Measurements from ENCODE around the gene PCDHGA12. TPM values are rescaled to one million over a fixed set of nuclear protein-coding genes. Genes with fewer than 3 reads are reported as not detected.
"Not testable (repeated sequence)": the region's sequence is repeated elsewhere in the genome, so short reads cannot be mapped to it uniquely, and the experiment has no call there.

The PCDHGA12 gene
- total RNA-seq, 1 donor from 2014 or later = 1.0 TPM

DNA sequence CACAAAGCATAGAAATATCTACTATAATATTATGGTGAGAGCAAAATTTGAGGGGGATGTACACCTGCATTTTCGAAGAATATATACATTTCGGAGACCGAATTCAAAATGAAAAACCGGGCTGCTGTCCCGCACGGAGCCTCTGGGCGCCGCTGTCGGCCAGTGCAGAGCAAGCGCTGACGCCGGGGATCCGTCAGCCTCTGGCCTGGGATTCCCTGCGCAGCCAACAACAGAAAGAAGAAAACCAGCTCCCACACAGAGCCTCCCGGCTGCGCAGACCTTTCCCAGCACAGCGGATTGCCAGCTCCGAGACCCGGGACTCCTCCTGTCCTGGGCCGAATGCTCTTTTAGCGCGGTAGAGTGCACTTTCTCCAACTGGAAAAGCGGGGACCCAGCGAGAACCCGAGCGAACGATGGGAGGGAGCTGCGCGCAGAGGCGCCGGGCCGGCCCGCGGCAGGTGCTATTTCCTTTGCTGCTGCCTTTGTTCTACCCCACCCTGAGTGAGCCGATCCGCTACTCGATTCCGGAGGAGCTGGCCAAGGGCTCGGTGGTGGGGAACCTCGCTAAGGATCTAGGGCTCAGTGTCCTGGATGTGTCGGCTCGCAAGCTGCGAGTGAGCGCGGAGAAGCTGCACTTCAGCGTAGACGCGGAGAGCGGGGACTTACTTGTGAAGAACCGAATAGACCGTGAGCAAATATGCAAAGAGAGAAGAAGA, 22.4 kb upstream of the PCDHGA12 start, which contains the start of gene PCDHGB6:
Gene PCDHGB6 (plus strand): TSS at position 232 of the 716 bp plus-strand sequence. CDS start 182 bp downstream, at position 414.
- ATAC-seq (peak; percentile 94), DNase-seq (ENCODE audit: low spot score) (peak; percentile 60)

DNA sequence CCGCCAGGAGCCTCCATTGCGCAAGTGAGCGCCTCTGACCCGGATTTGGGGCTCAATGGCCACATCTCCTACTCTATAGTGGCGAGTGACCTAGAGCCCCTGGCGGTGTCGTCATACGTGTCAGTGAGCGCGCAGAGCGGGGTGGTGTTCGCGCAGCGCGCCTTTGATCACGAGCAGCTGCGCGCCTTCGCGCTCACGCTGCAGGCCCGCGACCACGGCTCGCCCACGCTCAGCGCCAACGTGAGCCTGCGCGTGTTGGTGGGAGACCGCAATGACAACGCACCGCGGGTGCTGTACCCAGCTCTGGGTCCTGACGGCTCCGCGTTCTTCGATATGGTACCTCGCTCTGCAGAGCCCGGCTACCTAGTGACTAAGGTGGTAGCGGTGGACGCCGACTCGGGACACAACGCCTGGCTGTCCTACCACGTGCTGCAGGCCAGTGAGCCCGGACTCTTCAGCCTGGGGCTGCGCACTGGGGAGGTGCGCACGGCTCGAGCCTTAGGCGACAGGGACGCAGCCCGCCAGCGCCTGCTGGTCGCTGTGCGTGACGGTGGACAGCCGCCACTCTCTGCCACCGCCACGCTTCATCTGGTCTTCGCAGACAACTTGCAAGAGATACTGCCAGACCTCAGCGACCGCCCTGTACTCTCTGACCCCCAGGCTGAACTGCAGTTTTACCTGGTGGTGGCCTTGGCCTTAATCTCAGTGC, 20.6 kb upstream of the PCDHGA12 start:
- ATAC-seq = no peak
- no peak for DNase-seq (ENCODE audit: low spot score)

DNA sequence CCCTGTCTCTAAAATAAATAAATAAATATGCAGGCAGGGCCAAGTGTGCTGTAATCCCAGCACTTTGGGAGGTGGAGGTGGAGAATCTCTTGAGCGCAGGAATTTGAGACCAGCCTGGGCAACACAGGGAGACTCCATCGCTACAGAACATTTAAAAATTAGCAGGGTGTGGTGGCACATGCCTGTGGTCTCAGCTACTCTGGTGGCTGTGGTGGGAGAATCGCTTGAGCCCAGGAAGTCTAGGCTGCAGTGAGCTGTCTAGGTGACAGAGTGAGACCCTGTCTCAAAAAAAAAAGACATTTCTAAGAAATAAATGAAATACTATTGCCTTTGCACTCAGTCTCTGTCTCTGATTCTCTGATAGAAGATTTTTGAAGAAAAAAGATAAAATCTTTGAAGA, 18.7 kb upstream of the PCDHGA12 start:
- DNase-seq (ENCODE audit: low spot score) (no peak), ATAC-seq (no peak)

DNA sequence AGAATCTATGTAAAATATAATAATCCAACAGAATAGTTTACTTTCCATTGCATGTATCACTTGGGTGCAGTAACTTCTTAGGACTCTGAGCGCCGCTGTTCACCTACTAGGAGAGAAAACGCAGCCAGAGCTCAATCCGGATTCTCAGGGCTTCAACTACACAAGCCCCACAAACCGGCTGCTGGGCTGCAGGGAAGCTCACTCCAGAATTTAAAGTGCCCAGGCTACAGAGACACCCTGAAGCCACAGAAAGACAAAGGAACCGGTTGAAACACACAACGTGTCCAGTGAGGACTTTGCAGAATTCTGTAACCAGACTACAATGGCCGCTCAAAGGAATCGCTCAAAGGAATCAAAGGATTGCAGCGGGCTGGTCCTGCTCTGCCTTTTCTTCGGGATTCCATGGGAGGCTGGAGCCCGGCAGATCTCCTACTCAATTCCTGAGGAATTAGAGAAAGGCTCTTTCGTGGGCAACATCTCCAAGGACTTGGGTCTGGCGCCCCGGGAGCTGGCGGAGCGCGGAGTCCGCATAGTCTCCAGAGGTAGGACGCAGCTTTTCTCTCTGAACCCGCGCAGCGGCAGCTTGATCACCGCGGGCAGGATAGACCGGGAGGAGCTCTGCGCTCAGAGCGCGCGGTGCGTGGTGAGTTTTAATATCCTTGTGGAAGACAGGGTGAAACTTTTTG, 17.3 kb upstream of the PCDHGA12 start, which contains the start of gene PCDHGA10:
Gene PCDHGA10 (plus strand): TSS at position 134 of the 686 bp plus-strand sequence. CDS start 189 bp downstream, at position 323.
- ATAC-seq (peak; percentile 88), DNase-seq (ENCODE audit: low spot score) (peak; percentile 62)

DNA sequence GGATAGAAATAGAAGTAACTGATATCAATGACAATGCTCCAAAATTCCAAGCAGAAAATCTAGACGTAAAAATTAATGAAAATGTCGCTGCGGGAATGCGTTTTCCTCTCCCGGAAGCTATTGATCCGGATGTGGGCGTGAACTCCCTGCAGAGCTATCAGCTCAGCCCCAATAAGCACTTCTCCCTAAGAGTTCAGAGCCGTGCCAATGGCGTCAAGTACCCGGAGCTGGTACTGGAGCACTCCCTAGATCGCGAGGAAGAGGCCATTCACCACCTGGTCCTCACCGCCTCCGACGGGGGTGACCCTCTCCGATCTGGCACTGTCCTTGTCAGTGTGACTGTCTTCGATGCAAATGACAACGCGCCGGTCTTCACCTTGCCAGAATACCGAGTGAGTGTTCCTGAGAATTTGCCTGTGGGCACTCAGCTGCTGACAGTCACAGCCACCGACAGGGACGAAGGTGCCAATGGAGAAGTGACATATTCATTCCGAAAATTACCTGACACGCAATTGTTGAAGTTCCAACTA, 16.7 kb upstream of the PCDHGA12 start:
- peak; percentile 60 for ATAC-seq
- DNase-seq (ENCODE audit: low spot score) = no peak

DNA sequence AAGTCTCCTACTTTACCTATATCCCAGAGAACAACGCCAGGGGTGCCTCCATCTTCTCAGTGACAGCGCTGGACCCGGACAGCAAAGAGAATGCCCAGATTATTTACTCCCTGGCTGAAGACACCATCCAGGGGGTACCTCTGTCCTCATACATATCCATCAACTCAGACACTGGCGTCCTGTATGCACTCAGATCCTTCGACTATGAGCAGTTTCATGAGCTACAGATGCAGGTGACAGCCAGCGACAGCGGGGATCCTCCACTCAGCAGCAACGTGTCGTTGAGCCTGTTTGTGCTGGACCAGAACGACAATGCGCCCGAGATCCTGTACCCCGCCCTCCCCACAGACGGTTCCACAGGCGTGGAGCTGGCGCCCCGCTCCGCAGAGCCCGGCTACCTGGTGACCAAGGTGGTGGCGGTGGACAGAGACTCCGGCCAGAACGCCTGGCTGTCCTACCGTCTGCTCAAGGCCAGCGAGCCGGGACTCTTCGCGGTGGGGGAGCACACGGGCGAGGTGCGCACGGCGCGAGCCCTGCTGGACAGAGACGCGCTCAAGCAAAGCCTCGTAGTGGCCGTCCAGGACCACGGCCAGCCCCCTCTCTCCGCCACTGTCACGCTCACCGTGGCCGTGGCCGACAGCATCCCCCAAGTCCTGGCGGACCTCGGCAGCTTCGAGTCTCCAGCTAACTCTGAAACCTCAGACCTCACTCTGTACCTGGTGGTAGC, 15.6 kb upstream of the PCDHGA12 start:
- not testable (repeated sequence) for DNase-seq (ENCODE audit: low spot score); ATAC-seq

DNA sequence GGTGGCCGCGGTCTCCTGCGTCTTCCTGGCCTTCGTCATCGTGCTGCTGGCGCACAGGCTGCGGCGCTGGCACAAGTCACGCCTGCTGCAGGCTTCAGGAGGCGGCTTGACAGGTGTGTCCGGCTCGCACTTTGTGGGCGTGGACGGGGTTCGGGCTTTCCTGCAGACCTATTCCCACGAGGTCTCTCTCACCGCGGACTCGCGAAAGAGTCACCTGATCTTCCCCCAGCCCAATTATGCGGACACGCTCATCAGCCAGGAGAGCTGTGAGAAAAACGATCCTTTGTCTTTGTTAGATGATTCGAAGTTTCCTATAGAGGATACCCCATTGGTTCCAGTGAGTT, 15.1 kb upstream of the PCDHGA12 start:
- not testable (repeated sequence) for DNase-seq (ENCODE audit: low spot score); ATAC-seq

DNA sequence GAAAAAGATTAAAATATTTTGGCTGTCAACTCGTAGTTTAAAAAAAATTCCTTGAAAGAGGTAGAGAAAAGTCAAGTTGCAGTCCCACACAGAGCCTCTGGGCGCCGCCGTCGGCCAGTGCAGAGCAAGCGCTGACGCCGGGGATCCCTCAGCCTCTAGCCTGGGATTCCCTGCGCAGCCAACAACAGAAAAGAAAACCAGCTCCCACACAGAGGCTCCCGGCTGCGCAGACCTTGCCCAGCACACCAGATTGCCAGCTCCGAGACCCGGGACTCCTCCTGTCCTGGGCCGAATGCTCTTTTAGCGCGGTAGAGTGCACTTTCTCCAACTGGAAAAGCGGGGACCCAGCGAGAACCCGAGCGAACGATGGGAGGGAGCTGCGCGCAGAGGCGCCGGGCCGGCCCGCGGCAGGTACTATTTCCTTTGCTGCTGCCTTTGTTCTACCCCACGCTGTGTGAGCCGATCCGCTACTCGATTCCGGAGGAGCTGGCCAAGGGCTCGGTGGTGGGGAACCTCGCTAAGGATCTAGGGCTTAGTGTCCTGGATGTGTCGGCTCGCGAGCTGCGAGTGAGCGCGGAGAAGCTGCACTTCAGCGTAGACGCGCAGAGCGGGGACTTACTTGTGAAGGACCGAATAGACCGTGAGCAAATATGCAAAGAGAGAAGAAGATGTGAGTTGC, 12.7 kb upstream of the PCDHGA12 start, which contains the start of gene PCDHGB7:
Gene PCDHGB7 (plus strand): TSS at position 184 of the 679 bp plus-strand sequence. CDS start 183 bp downstream, at position 367.
- peak; percentile 75 for ATAC-seq
- DNase-seq (ENCODE audit: low spot score) = peak; percentile 61

DNA sequence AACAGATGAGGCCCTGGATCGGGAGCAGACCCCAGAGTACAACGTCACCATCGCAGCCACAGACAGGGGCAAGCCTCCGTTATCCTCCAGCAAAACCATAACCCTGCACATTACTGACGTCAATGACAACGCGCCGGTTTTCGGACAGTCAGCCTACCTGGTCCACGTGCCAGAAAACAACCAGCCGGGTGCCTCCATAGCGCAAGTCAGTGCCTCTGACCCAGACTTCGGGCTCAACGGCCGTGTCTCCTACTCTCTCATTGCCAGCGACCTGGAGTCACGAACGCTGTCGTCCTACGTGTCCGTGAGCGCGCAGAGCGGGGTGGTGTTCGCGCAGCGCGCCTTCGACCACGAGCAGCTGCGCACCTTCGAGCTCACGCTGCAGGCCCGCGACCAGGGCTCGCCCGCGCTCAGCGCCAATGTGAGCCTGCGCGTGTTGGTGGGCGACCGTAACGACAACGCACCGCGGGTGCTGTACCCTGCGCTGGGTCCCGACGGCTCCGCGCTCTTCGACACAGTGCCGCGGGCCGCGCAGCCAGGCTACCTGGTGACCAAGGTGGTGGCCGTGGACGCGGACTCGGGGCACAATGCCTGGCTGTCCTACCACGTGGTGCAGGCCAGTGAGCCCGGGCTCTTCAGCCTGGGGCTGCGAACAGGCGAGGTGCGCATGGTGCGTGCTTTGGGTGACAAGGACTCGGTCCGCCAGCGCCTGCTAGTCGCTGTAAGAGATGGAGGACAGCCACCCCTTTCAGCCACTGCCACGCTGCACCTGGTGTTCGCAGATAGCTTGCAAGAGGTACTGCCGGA, 11.0 kb upstream of the PCDHGA12 start:
- DNase-seq (ENCODE audit: low spot score) = no peak

DNA sequence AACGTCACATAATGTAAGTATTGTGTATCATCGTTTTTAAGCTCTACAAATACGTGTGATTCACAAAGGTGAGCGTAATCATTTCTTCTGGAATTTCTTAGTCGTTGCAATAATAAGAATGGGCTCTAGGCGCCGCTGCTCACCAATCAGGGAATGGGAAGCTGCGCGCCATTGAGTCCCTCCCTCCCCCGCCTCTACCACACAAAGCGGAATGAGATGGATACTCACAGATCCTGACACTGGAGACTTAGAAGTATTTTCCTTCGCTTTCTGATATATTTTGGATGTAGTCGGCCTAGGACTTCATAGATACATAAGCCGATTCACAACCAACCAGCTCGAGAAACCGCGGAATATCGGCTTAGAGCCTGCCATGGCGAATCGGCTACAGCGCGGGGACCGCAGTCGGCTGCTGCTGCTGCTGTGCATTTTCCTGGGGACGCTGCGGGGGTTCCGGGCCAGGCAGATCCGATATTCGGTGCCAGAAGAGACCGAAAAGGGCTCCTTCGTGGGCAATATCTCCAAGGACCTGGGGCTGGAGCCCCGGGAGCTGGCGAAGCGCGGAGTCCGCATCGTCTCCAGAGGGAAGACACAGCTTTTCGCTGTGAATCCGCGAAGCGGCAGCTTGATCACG, 9.3 kb upstream of the PCDHGA12 start, which contains the start of gene PCDHGA11:
Gene PCDHGA11 (plus strand): TSS at position 197 of the 634 bp plus-strand sequence. CDS start 177 bp downstream, at position 374.
- peak; percentile 59 for ATAC-seq
- DNase-seq (ENCODE audit: low spot score) = no peak

More for the DNA sequence above, 11.0 kb upstream of the PCDHGA12 start:
- ATAC-seq = no peak

DNA sequence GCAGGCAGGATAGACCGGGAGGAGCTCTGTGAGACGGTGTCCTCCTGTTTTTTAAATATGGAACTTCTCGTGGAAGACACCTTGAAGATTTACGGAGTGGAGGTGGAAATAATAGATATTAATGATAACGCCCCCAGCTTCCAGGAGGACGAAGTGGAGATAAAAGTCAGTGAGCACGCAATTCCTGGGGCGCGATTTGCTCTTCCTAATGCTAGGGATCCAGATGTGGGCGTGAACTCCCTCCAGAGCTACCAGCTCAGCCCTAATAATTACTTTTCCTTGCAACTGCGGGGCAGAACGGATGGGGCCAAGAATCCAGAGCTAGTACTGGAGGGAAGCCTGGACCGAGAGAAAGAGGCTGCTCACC, 8.8 kb upstream of the PCDHGA12 start:
- no peak for ATAC-seq
- DNase-seq (ENCODE audit: low spot score) = no peak

DNA sequence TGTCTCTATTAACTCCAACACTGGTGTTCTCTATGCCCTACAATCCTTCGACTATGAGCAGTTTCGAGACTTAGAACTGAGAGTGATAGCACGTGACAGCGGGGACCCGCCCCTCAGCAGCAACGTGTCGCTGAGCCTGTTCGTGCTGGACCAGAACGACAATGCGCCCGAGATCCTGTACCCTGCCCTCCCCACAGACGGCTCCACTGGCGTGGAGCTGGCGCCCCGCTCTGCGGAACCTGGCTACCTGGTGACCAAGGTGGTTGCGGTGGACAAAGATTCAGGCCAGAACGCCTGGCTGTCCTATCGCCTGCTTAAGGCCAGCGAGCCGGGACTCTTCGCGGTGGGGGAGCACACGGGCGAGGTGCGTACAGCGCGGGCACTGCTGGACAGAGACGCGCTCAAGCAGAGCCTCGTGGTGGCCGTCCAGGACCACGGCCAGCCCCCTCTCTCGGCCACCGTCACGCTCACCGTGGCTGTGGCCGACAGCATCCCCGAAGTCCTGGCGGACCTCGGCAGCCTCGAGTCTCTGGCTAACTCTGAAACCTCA, 7.5 kb upstream of the PCDHGA12 start:
- DNase-seq (ENCODE audit: low spot score) = no peak
- no peak for ATAC-seq

DNA sequence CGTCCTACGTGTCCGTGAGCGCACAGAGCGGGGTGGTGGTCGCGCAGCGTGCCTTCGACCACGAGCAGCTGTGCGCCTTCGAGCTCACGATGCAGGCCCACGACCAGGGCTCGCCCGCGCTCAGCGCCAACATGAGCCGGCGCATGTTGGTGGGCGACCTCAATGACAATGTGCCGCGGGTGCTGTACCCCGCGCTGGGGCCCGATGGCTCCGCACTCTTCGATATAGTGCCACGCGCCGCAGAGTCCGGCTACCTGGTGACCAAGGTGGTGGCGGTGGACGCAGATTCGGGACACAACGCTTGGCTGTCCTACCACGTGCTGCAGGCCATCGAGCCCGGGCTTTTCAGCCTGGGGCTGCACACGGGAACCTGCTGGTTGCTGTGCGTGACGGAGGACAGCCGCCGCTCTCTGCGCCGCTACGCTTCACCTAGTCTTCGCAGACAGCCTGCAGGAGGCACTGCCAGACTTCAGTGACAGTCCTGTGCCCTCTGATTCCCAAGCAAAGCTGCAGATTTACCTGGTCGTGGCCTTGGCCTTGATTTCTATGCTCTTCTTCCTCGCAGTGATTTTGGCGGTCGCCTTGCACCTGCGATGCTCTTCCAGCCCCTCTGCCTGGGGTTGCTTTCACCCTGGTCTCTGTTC, 2.4 kb upstream of the PCDHGA12 start:
- no peak for ATAC-seq
- DNase-seq (ENCODE audit: low spot score) = no peak

DNA sequence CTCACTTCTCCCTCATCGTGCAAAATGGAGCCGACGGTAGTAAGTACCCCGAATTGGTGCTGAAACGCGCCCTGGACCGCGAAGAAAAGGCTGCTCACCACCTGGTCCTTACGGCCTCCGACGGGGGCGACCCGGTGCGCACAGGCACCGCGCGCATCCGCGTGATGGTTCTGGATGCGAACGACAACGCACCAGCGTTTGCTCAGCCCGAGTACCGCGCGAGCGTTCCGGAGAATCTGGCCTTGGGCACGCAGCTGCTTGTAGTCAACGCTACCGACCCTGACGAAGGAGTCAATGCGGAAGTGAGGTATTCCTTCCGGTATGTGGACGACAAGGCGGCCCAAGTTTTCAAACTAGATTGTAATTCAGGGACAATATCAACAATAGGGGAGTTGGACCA, 979 bp downstream of the PCDHGA12 start:
- ATAC-seq = no peak
- DNase-seq (ENCODE audit: low spot score) = no peak

DNA sequence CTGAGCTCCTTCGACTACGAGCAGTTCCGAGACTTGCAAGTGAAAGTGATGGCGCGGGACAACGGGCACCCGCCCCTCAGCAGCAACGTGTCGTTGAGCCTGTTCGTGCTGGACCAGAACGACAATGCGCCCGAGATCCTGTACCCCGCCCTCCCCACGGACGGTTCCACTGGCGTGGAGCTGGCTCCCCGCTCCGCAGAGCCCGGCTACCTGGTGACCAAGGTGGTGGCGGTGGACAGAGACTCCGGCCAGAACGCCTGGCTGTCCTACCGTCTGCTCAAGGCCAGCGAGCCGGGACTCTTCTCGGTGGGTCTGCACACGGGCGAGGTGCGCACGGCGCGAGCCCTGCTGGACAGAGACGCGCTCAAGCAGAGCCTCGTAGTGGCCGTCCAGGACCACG, 2.0 kb downstream of the PCDHGA12 start:
- ATAC-seq = not testable (repeated sequence)

DNA sequence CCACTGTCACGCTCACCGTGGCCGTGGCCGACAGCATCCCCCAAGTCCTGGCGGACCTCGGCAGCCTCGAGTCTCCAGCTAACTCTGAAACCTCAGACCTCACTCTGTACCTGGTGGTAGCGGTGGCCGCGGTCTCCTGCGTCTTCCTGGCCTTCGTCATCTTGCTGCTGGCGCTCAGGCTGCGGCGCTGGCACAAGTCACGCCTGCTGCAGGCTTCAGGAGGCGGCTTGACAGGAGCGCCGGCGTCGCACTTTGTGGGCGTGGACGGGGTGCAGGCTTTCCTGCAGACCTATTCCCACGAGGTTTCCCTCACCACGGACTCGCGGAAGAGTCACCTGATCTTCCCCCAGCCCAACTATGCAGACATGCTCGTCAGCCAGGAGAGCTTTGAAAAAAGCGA, 2.4 kb downstream of the PCDHGA12 start:
- not testable (repeated sequence) for DNase-seq (ENCODE audit: low spot score); ATAC-seq

More for the DNA sequence above, 2.0 kb downstream of the PCDHGA12 start:
- DNase-seq (ENCODE audit: low spot score) = not testable (repeated sequence)

DNA sequence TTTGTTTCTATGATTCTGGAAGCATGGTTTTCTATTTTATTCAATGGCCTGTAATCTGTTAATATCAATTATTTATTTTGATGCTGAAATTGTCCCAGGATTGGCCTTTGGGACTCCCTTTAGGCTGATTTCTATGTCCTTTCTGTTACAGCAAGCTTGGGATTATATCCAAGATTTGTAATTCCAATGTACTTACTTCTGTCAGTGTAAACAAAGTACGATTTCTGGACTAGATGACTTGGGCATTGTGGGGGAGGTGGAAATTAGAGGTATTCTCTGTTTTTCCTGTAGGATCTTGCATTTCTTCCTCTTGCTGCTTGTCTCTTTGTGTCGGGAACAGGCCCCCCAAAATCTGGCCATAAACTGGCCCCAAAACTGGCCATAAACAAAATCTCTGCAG, 3.7 kb downstream of the PCDHGA12 start:
- no peak for ATAC-seq

DNA sequence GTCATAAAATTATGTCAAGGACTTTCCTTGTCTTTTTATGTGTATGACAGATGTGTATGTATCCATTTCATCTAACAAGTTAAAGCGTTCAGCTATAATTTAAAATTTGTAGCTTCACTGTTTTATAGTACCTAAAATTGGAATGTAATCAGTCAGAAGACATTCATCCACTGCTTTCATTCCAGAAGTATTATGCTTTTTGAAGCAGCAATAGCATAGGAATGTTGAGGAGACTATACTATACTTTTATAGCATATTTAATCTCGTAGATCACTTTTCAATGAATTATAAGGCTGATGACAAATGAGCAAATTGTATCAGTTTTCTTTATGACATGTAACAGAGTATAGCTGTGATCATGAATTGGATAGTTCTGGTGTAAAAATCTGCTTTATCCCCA, 6.9 kb downstream of the PCDHGA12 start:
- no peak for ATAC-seq
- no peak for DNase-seq (ENCODE audit: low spot score)

More for the DNA sequence above, 3.7 kb downstream of the PCDHGA12 start:
- no peak for DNase-seq (ENCODE audit: low spot score)

All from left lobe of liver (tissue), 2 donors.